ENCODE data around the gene SYT11. TPM values are rescaled to one million over a fixed set of nuclear protein-coding genes. Genes with fewer than 3 reads are reported as not detected.
A peak's percentile ranks its signal among the peaks of the same experiment; 100 is the strongest.

SYT11 gene
- total and polyA plus RNA-seq, 4 donors: 0.49 to 1.2 (median 0.76) TPM

GRCh38 chr1:155912056-155912536 is 52.7 kb downstream of the SYT11 start:
- H3K4me3 ChIP-seq (ENCODE audit: low read depth in 1 of 3, low read length in 3 of 3): no peak overlapping the region
- H3K27ac ChIP-seq (ENCODE audit: low read depth in 1 of 2, low read length in 2 of 2): peak overlapping the region; percentile 76 to 78
- H3K36me3 ChIP-seq (ENCODE audit: control insufficient read depth in 4 of 4, insufficient read depth in 3 of 4, low read depth in 1 of 4, low read length in 3 of 4): peaks cover 9 to 54% (median 42%) of the 10 kb centered on the region in 4 donors
- TF ChIP-seq GABPA (IDR thresholded peaks at IDR 0.05 in 1 of 2, conservative IDR thresholded peaks at IDR 0.05 in 1 of 2) (no peak), YY1 (IDR thresholded peaks at IDR 0.05) (no peak), MAX (IDR thresholded peaks at IDR 0.05) (no peak), FOXA1 (IDR thresholded peaks at IDR 0.05) (no peak), ZBTB33 (IDR thresholded peaks at IDR 0.05) (no peak), TAF1 (conservative IDR thresholded peaks at IDR 0.05) (no peak), FOXA2 (IDR thresholded peaks at IDR 0.05) (no peak), NR2F2 (IDR thresholded peaks at IDR 0.05) (no peak), HNF4G (IDR thresholded peaks at IDR 0.05) (no peak)
- H3K4me1 ChIP-seq (ENCODE audit: control insufficient read depth in 4 of 4, insufficient read depth in 4 of 4, low read length in 3 of 4): peaks cover 0 to 11% (median 10%) of the 10 kb centered on the region in 4 donors
- H3K9me3 ChIP-seq (ENCODE audit: control insufficient read depth in 4 of 4, low read length in 3 of 4): no peaks in the 10 kb centered on the region
- WGBS: 88% methylated on average over 11 of the region's 11 CpGs
- no peak for DNase-seq (ENCODE audit: low spot score)
- no peak overlapping the region for H3K9ac ChIP-seq (ENCODE audit: low read depth in 1 of 2, low read length in 2 of 2)
- H3K27me3 ChIP-seq (ENCODE audit: control insufficient read depth in 4 of 4, insufficient read depth in 4 of 4, low read length in 3 of 4): no peaks in the 10 kb centered on the region

GRCh38 chr1:155913969-155914757 is 54.8 kb downstream of the SYT11 start:
- H3K4me1 ChIP-seq (ENCODE audit: control insufficient read depth in 4 of 4, insufficient read depth in 4 of 4, low read length in 3 of 4): peaks cover 0 to 11% (median 10%) of the 10 kb centered on the region in 4 donors
- TF ChIP-seq SP1 (IDR thresholded peaks at IDR 0.05) (no peak), RXRA (IDR thresholded peaks at IDR 0.05) (no peak), CTCF (IDR thresholded peaks at IDR 0.05; ENCODE audit: low read depth, low read length, missing input control) (no peak), EGR1 (IDR thresholded peaks at IDR 0.05; ENCODE audit: low read depth in 2 of 2) (no peak), GABPA (IDR thresholded peaks at IDR 0.05 in 1 of 2, conservative IDR thresholded peaks at IDR 0.05 in 1 of 2) (no peak), RAD21 (IDR thresholded peaks at IDR 0.05) (no peak), JUND (IDR thresholded peaks at IDR 0.05) (no peak), FOXA1 (IDR thresholded peaks at IDR 0.05) (no peak), ZBTB33 (IDR thresholded peaks at IDR 0.05) (no peak), FOXA2 (IDR thresholded peaks at IDR 0.05) (no peak), TAF1 (conservative IDR thresholded peaks at IDR 0.05) (no peak), MAX (IDR thresholded peaks at IDR 0.05) (no peak), YY1 (IDR thresholded peaks at IDR 0.05) (no peak), HNF4G (IDR thresholded peaks at IDR 0.05) (no peak), NR2F2 (IDR thresholded peaks at IDR 0.05) (no peak), ATF3 (IDR thresholded peaks at IDR 0.05) (no peak), REST (IDR thresholded peaks at IDR 0.05) (no peak), HNF4A (conservative IDR thresholded peaks at IDR 0.05) (no peak)
- peaks cover 9 to 66% (median 53%) of the 10 kb centered on the region in 4 donors for H3K36me3 ChIP-seq (ENCODE audit: control insufficient read depth in 4 of 4, insufficient read depth in 3 of 4, low read depth in 1 of 4, low read length in 3 of 4)
- no peak overlapping the region for H3K27ac ChIP-seq (ENCODE audit: low read depth in 1 of 2, low read length in 2 of 2)
- no peaks in the 10 kb centered on the region for H3K27me3 ChIP-seq (ENCODE audit: control insufficient read depth in 4 of 4, insufficient read depth in 4 of 4, low read length in 3 of 4)
- no peak for DNase-seq (ENCODE audit: low spot score)
- H3K9me3 ChIP-seq (ENCODE audit: control insufficient read depth in 4 of 4, low read length in 3 of 4): no peaks in the 10 kb centered on the region
- no peak overlapping the region for H3K9ac ChIP-seq (ENCODE audit: low read depth in 1 of 2, low read length in 2 of 2)
- no peak overlapping the region for H3K4me3 ChIP-seq (ENCODE audit: low read depth in 1 of 3, low read length in 3 of 3)
- WGBS: 77% methylated on average over 6 of the region's 6 CpGs
